ENCODE data around the gene CHEK2. TPM values are rescaled to one million over a fixed set of nuclear protein-coding genes. Genes with fewer than 3 reads are reported as not detected.
"Not testable (repeated sequence)": the region's sequence is repeated elsewhere in the genome, so short reads cannot be mapped to it uniquely, and the experiment has no call there.

CHEK2 gene
- total and polyA plus RNA-seq, 7 donors, result 2.8 to 17.4 (median 4.6) TPM

- H3K4me3 ChIP-seq, result no peak overlapping the region
- no peak overlapping the region for H3K27ac ChIP-seq
- H3K27me3 ChIP-seq, result no peaks in the 10 kb centered on the region
- intact Hi-C loops (cut with DNase I), result no loop called here
- TF ChIP-seq EP300 (IDR thresholded peaks at IDR 0.05) (no peak), POLR2A (IDR thresholded peaks at IDR 0.05) (no peak), POLR2AphosphoS5 (IDR thresholded peaks at IDR 0.05) (no peak), CTCF (IDR thresholded peaks at IDR 0.05) (no peak)
- DNase-seq, result no peak
- 56 to 77% methylated on average over 2 of the region's 2 CpGs for WGBS, 2 donors
- H3K4me1 ChIP-seq, result no peaks in the 10 kb centered on the region
- H3K9me3 ChIP-seq, result no peaks in the 10 kb centered on the region
- H3K36me3 ChIP-seq, result no peaks in the 10 kb centered on the region
Observed at GRCh38 chr22:28669387-28669786, 72.2 kb downstream of the CHEK2 start.

- H3K36me3 ChIP-seq; H3K27me3 ChIP-seq; H3K9me3 ChIP-seq; DNase-seq; intact Hi-C loops (cut with DNase I); H3K4me3 ChIP-seq; H3K27ac ChIP-seq; H3K4me1 ChIP-seq: not testable (repeated sequence)
- WGBS, 2 donors, result 0% methylated on average over 5 of the region's 13 CpGs; no CpG with 5 or more reads in 1 of the 2 donors
Observed at GRCh38 chr22:28663569-28663942, 78.1 kb downstream of the CHEK2 start.

GRCh38 chr22:28658448-28658847 is 83.2 kb downstream of the CHEK2 start:
- Histone ChIP-seq H3K27ac (no peak overlapping the region), H3K9me3 (no peaks in the 10 kb centered on the region), H3K36me3 (no peaks in the 10 kb centered on the region), H3K4me1 (no peaks in the 10 kb centered on the region), H3K4me3 (no peak overlapping the region), H3K27me3 (no peaks in the 10 kb centered on the region)
- TF ChIP-seq POLR2AphosphoS5 (IDR thresholded peaks at IDR 0.05) (no peak), EP300 (IDR thresholded peaks at IDR 0.05) (no peak), CTCF (IDR thresholded peaks at IDR 0.05) (no peak), POLR2A (IDR thresholded peaks at IDR 0.05) (no peak)
- intact Hi-C loops (cut with DNase I), result no loop called here
- 86 to 90% methylated on average over 3 of the region's 3 CpGs for WGBS, 2 donors
- DNase-seq, result no peak

GRCh38 chr22:28656181-28656580 is 85.4 kb downstream of the CHEK2 start:
- TF ChIP-seq POLR2A (IDR thresholded peaks at IDR 0.05) (no peak), CTCF (IDR thresholded peaks at IDR 0.05) (no peak), EP300 (IDR thresholded peaks at IDR 0.05) (no peak), POLR2AphosphoS5 (IDR thresholded peaks at IDR 0.05) (no peak)
- no peak overlapping the region for H3K27ac ChIP-seq
- H3K27me3 ChIP-seq, result no peaks in the 10 kb centered on the region
- H3K9me3 ChIP-seq, result no peaks in the 10 kb centered on the region
- H3K4me3 ChIP-seq, result no peak overlapping the region
- no peaks in the 10 kb centered on the region for H3K4me1 ChIP-seq
- no peak for DNase-seq
- intact Hi-C loops (cut with DNase I), result no loop called here
- 86 to 93% methylated on average over 3 of the region's 3 CpGs for WGBS, 2 donors
- H3K36me3 ChIP-seq, result no peaks in the 10 kb centered on the region

- TF ChIP-seq EP300 (IDR thresholded peaks at IDR 0.05) (no peak), POLR2A (IDR thresholded peaks at IDR 0.05) (no peak), POLR2AphosphoS5 (IDR thresholded peaks at IDR 0.05) (no peak), CTCF (IDR thresholded peaks at IDR 0.05) (no peak)
- intact Hi-C loops (cut with DNase I), result no loop called here
- Histone ChIP-seq H3K9me3 (no peaks in the 10 kb centered on the region), H3K36me3 (no peaks in the 10 kb centered on the region), H3K4me1 (no peaks in the 10 kb centered on the region), H3K27me3 (no peaks in the 10 kb centered on the region), H3K27ac (no peak overlapping the region), H3K4me3 (no peak overlapping the region)
- DNase-seq, result no peak
Observed at GRCh38 chr22:28650463-28650862, 91.2 kb downstream of the CHEK2 start.

Measured in sigmoid colon (tissue), 7 donors.